Right renal pelvis (tissue), 4 donors: ENCODE results near the gene WWTR1. TPM values are rescaled to one million over a fixed set of nuclear protein-coding genes. Genes with fewer than 3 reads are reported as not detected.

ENCODE experiments used
- DNase-seq, 4 donors: peaks; one replicate each; pipeline ENCODE4 v3.0.0-alpha.2; 2013; ENCODE audit warnings: low read depth in 4 of 4, low spot score in 3 of 4, missing footprints in 1 of 4
- polyA plus RNA-seq, 4 donors: library from polyadenylated mRNA; unstranded; fragments of 120-200 nt; gene quantifications; one replicate each; pipeline ENCODE4 v1.2.1, GENCODE V29; 2013; ENCODE audit not compliant: insufficient read length in 4 of 4

WWTR1 gene
- polyA plus RNA-seq, 4 donors, result 93.4 to 109 (median 108) TPM

GRCh38 chr3:149572796-149573414 is 84.9 kb downstream of the WWTR1 start:
- no peak for DNase-seq

GRCh38 chr3:149571381-149571780 is 86.4 kb downstream of the WWTR1 start:
- DNase-seq, result no peak

GRCh38 chr3:149570016-149570415 is 87.8 kb downstream of the WWTR1 start:
- DNase-seq, result no peak

GRCh38 chr3:149567381-149567780 is 90.4 kb downstream of the WWTR1 start:
- DNase-seq, result no peak

- no peak for DNase-seq
Measured at GRCh38 chr3:149566292-149566975, 91.4 kb downstream of the WWTR1 start.

GRCh38 chr3:149564079-149564478 is 93.7 kb downstream of the WWTR1 start:
- no peak for DNase-seq

- DNase-seq, result no peak
Measured at GRCh38 chr3:149563114-149563513, 94.7 kb downstream of the WWTR1 start.

GRCh38 chr3:149560617-149561016 is 97.2 kb downstream of the WWTR1 start:
- DNase-seq, result no peak

GRCh38 chr3:149560001-149560400 is 97.8 kb downstream of the WWTR1 start:
- no peak for DNase-seq

- DNase-seq, result no peak
Measured at GRCh38 chr3:149559525-149559924, 98.3 kb downstream of the WWTR1 start.

- DNase-seq, result no peak
Measured at GRCh38 chr3:149555927-149556326, 101.9 kb downstream of the WWTR1 start.

- no peak for DNase-seq
Measured at GRCh38 chr3:149554826-149555225, 103.0 kb downstream of the WWTR1 start.

- no peak for DNase-seq
Measured at GRCh38 chr3:149553781-149554451, 103.9 kb downstream of the WWTR1 start.

GRCh38 chr3:149552700-149553099 is 105.1 kb downstream of the WWTR1 start:
- no peak for DNase-seq

GRCh38 chr3:149551500-149551899 is 106.3 kb downstream of the WWTR1 start:
- no peak for DNase-seq

GRCh38 chr3:149548669-149549065 is 109.2 kb downstream of the WWTR1 start:
- DNase-seq, result no peak

GRCh38 chr3:149547954-149548668 is 109.7 kb downstream of the WWTR1 start:
- DNase-seq, result no peak

GRCh38 chr3:149547413-149547812 is 110.4 kb downstream of the WWTR1 start:
- no peak for DNase-seq

- no peak for DNase-seq
Measured at GRCh38 chr3:149545049-149545448, 112.8 kb downstream of the WWTR1 start.

GRCh38 chr3:149542375-149543312 is 115.2 kb downstream of the WWTR1 start:
- no peak for DNase-seq
